GM23338 (cell line): Measurements from ENCODE around the gene C11orf24. TPM values are rescaled to one million over a fixed set of nuclear protein-coding genes. Genes with fewer than 3 reads are reported as not detected.

Source experiments
- ATAC-seq: fragments of 200-7000 bp; cut with Tn5 transposase; 3 replicates; pipeline ENCODE4 v1.9.1; 2020
- DNase-seq: peaks from one replicate; pipeline ENCODE4 v3.0.0-alpha.2; 2015; ENCODE audit warnings: low spot score
- H2AFZ ChIP-seq: fragments of 200-600 bp; sonication (generic); 2 replicates; pipeline ENCODE4 v1.8.0; 2016; ENCODE audit warnings: antibody characterized with exemption, mild to moderate bottlenecking, moderate library complexity
- H3F3A ChIP-seq: fragments of 200-600 bp; sonication (generic); replicated peaks from 2 replicates; pipeline ENCODE4 v1.8.0; 2017; ENCODE audit warnings: antibody characterized with exemption, mixed run types, low read depth
- H3K27ac ChIP-seq: fragments of 200-600 bp; sonication (generic); 2 replicates; pipeline ENCODE4 v1.6.1; 2016; ENCODE audit warnings: low read depth
- H3K27me3 ChIP-seq: fragments of 200-600 bp; sonication (generic); 2 replicates; pipeline ENCODE4 v1.8.0; 2016; ENCODE audit warnings: mild to moderate bottlenecking, mixed run types, moderate library complexity; ENCODE audit not compliant: insufficient read depth
- H3K36me3 ChIP-seq: fragments of 200-600 bp; sonication (generic); 2 replicates; pipeline ENCODE4 v1.8.0; 2016; ENCODE audit warnings: mild to moderate bottlenecking; ENCODE audit not compliant: insufficient read depth
- H3K4me1 ChIP-seq: fragments of 200-600 bp; sonication (generic); 2 replicates; pipeline ENCODE4 v1.8.0; 2016; ENCODE audit warnings: mild to moderate bottlenecking, moderate library complexity; ENCODE audit not compliant: insufficient read depth
- H3K4me2 ChIP-seq: fragments of 200-600 bp; sonication (generic); 2 replicates; pipeline ENCODE4 v1.7.1; 2017; ENCODE audit warnings: mixed run types
- H3K4me3 ChIP-seq: fragments of 200-600 bp; sonication (generic); 2 replicates; pipeline ENCODE4 v1.6.1; 2016; ENCODE audit warnings: mixed run types
- H3K79me2 ChIP-seq: fragments of 200-600 bp; sonication (generic); replicated peaks from 2 replicates; pipeline ENCODE4 v1.8.0; 2017; ENCODE audit warnings: mild to moderate bottlenecking; ENCODE audit not compliant: insufficient read depth
- H3K9me2 ChIP-seq: fragments of 200-600 bp; sonication (generic); 2 replicates; pipeline ENCODE4 v1.8.0; 2017; ENCODE audit not compliant: insufficient read depth
- H4K20me1 ChIP-seq: fragments of 200-600 bp; sonication (generic); replicated peaks from 2 replicates; pipeline ENCODE4 v1.8.0; 2017; ENCODE audit warnings: mild to moderate bottlenecking; ENCODE audit not compliant: insufficient read depth
- H3K27ac Mint-ChIP-seq: 2 replicates; pipeline ENCODE4 v1.8.0; 2020; ENCODE audit warnings: inconsistent platforms, mild to moderate bottlenecking, moderate library complexity, mixed read lengths
- H3K27me3 Mint-ChIP-seq: 3 replicates; pipeline ENCODE4 v1.8.0; 2022; ENCODE audit warnings: low read depth, mild to moderate bottlenecking, moderate library complexity, mixed read lengths, inconsistent platforms; ENCODE audit not compliant: insufficient read depth, poor library complexity
- H3K36me3 Mint-ChIP-seq: 3 replicates; pipeline ENCODE4 v1.8.0; 2021; ENCODE audit warnings: low read depth, mild to moderate bottlenecking, inconsistent platforms, moderate library complexity, mixed read lengths
- H3K4me1 Mint-ChIP-seq: 3 replicates; pipeline ENCODE4 v1.8.0; 2020; ENCODE audit warnings: mild to moderate bottlenecking, inconsistent platforms, mixed read lengths
- H3K4me3 Mint-ChIP-seq: 3 replicates; pipeline ENCODE4 v1.8.0; 2021; ENCODE audit warnings: moderate library complexity, mild to moderate bottlenecking, inconsistent platforms, mixed read lengths
- H3K9me3 Mint-ChIP-seq: 3 replicates; pipeline ENCODE4 v1.8.0; 2020; ENCODE audit warnings: moderate library complexity, mild to moderate bottlenecking, inconsistent platforms, mixed read lengths
- CREB1 ChIP-seq: fragments of 250-450 bp; sonication (Bioruptor Pico); IDR thresholded peaks from 2 replicates; pipeline ENCODE4 v1.5.0; 2020; ENCODE audit warnings: low read depth, mild to moderate bottlenecking, moderate library complexity
- CTCF ChIP-seq, 2 experiments: fragments of 200-600 bp in 1 of 2; sonication (generic) in 1 of 2; conservative IDR thresholded peaks; 2 replicates each; pipeline versions ENCODE4 v1.5.1 to v1.6.1; 2016 to 2017; ENCODE audit warnings: antibody characterized with exemption in 2 of 2, low read depth in 2 of 2, mild to moderate bottlenecking in 2 of 2, moderate library complexity in 1 of 2
- ETS1 ChIP-seq: IDR thresholded peaks from 2 replicates; pipeline ENCODE4 v1.6.1; 2016; ENCODE audit warnings: antibody characterized with exemption
- EZH2 ChIP-seq: fragments of 200-600 bp; sonication (generic); IDR thresholded peaks from one replicate; pipeline ENCODE4 v1.8.0; 2017; ENCODE audit warnings: antibody characterized with exemption, mild to moderate bottlenecking, low read depth; ENCODE audit not compliant: unreplicated experiment
- JUNB ChIP-seq: IDR thresholded peaks from one replicate; pipeline ENCODE4 v1.6.1; 2016; ENCODE audit warnings: antibody characterized with exemption; ENCODE audit not compliant: unreplicated experiment
- NANOG ChIP-seq: IDR thresholded peaks from 2 replicates; pipeline ENCODE4 v1.6.1; 2016; ENCODE audit warnings: antibody characterized with exemption, borderline replicate concordance
- POLR2AphosphoS5 ChIP-seq: IDR thresholded peaks from 2 replicates; pipeline ENCODE4 v1.6.1; 2016; ENCODE audit warnings: antibody characterized with exemption, low read depth
- STAT1 ChIP-seq: IDR thresholded peaks from one replicate; pipeline ENCODE4 v1.6.1; 2016; ENCODE audit warnings: antibody characterized with exemption; ENCODE audit not compliant: unreplicated experiment
- ZNF331 ChIP-seq: fragments of 250-450 bp; sonication (Bioruptor Pico); IDR thresholded peaks from 2 replicates; pipeline ENCODE4 v1.5.0; 2020; ENCODE audit warnings: low read depth, mild to moderate bottlenecking, moderate library complexity
- polyA plus RNA-seq: library from polyadenylated mRNA; unstranded; fragments of >200 nt; fragmentation: Nextera tagmentation; extraction: Ambion mirVana; gene quantifications from 2 replicates; pipeline ENCODE4 v1.2.1, GENCODE V29; 2016
- total RNA-seq: library from RNA; depleted of rRNA; stranded (reverse); fragments of >200 nt; shearing (Covaris generic); gene quantifications from 2 replicates; pipeline ENCODE4 v1.2.3, GENCODE V29; 2014
- TF ChIP-seq, protein P1 (sequence below): IDR thresholded peaks from one replicate; pipeline ENCODE4 v1.6.1; 2018; ENCODE audit warnings: antibody characterized with exemption; ENCODE audit not compliant: unreplicated experiment

Gene C11orf24
- total and polyA plus RNA-seq, 2 experiments from 2014 or later = 49.8 to 57.5 TPM

DNA sequence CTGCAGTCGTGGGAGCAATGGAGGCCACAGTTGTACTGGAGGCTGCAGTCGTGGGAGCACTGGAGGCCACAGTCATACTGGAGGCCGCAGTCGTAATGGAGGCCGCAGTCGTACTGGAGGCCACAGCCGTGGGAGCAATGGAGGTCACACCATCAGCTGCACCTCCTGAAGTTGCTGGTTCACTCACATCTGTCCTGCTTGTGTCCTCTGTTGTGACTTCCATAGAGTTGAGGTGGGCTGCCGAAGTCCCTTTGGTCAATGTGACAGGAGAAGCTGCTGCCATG, 9.3 kb downstream of the C11orf24 start (continued):
- TF ChIP-seq, protein P1, sequence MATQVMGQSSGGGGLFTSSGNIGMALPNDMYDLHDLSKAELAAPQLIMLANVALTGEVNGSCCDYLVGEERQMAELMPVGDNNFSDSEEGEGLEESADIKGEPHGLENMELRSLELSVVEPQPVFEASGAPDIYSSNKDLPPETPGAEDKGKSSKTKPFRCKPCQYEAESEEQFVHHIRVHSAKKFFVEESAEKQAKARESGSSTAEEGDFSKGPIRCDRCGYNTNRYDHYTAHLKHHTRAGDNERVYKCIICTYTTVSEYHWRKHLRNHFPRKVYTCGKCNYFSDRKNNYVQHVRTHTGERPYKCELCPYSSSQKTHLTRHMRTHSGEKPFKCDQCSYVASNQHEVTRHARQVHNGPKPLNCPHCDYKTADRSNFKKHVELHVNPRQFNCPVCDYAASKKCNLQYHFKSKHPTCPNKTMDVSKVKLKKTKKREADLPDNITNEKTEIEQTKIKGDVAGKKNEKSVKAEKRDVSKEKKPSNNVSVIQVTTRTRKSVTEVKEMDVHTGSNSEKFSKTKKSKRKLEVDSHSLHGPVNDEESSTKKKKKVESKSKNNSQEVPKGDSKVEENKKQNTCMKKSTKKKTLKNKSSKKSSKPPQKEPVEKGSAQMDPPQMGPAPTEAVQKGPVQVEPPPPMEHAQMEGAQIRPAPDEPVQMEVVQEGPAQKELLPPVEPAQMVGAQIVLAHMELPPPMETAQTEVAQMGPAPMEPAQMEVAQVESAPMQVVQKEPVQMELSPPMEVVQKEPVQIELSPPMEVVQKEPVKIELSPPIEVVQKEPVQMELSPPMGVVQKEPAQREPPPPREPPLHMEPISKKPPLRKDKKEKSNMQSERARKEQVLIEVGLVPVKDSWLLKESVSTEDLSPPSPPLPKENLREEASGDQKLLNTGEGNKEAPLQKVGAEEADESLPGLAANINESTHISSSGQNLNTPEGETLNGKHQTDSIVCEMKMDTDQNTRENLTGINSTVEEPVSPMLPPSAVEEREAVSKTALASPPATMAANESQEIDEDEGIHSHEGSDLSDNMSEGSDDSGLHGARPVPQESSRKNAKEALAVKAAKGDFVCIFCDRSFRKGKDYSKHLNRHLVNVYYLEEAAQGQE = no peak
- TF ChIP-seq CREB1 (CRISPR knock-in tag) = no peak
- TF ChIP-seq STAT1 = no peak
- no peak for TF ChIP-seq JUNB
- no peak for TF ChIP-seq CTCF (conservative IDR thresholded peaks at IDR 0.05; ENCODE audit: low read depth in 2 of 2)

GRCh38 chr11:68261749-68262543, 9.8 kb downstream of the C11orf24 start:
- Histone ChIP-seq H4K20me1 (no peaks in the 10 kb centered on the region), H3K36me3 (peaks cover 9% of the 10 kb centered on the region; the same call in 1 of the 2 replicates), H2AFZ (no peak overlapping the region), H3K27me3 (no peaks in the 10 kb centered on the region), H3F3A (no peaks in the 10 kb centered on the region), H3K4me2 (no peak overlapping the region), H3K79me2 (no peaks in the 10 kb centered on the region), H3K4me3 (no peak overlapping the region), H3K9me2 (no peaks in the 10 kb centered on the region), H3K4me1 (no peaks in the 10 kb centered on the region), H3K27ac (no peak overlapping the region)
- TF ChIP-seq NANOG (no peak), STAT1 (no peak), ZNF331 (CRISPR knock-in tag) (no peak), JUNB (no peak), CTCF (conservative IDR thresholded peaks at IDR 0.05; ENCODE audit: low read depth in 2 of 2) (no peak), CREB1 (CRISPR knock-in tag) (no peak), ETS1 (no peak), EZH2 (no peak), POLR2AphosphoS5 (no peak)
- TF ChIP-seq, protein P1 = no peak
- DNase-seq = no peak
- no peaks in the 10 kb centered on the region for H3K4me1 Mint-ChIP-seq
- no peaks in the 10 kb centered on the region for H3K9me3 Mint-ChIP-seq
- no peak overlapping the region for H3K27ac Mint-ChIP-seq
- H3K27me3 Mint-ChIP-seq = peaks cover 7% of the 10 kb centered on the region
- H3K36me3 Mint-ChIP-seq = peaks cover 51% of the 10 kb centered on the region
- no peak overlapping the region for H3K4me3 Mint-ChIP-seq
- no peak for ATAC-seq
